ENCODE results near the gene MYO16.

MYO16 gene

GRCh38 chr13:108624979-108625378 lies 4.4 kb upstream of the MYO16 start:
- in situ Hi-C loops (cut with MboI; ENCODE audit: low pct_unique_long_range_greater_than_20kb, low sequenced_read_pairs, unreplicated experiment): no loop called here
- TF ChIP-seq, protein P1, sequence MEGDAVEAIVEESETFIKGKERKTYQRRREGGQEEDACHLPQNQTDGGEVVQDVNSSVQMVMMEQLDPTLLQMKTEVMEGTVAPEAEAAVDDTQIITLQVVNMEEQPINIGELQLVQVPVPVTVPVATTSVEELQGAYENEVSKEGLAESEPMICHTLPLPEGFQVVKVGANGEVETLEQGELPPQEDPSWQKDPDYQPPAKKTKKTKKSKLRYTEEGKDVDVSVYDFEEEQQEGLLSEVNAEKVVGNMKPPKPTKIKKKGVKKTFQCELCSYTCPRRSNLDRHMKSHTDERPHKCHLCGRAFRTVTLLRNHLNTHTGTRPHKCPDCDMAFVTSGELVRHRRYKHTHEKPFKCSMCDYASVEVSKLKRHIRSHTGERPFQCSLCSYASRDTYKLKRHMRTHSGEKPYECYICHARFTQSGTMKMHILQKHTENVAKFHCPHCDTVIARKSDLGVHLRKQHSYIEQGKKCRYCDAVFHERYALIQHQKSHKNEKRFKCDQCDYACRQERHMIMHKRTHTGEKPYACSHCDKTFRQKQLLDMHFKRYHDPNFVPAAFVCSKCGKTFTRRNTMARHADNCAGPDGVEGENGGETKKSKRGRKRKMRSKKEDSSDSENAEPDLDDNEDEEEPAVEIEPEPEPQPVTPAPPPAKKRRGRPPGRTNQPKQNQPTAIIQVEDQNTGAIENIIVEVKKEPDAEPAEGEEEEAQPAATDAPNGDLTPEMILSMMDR (IDR thresholded peaks at IDR 0.05; ENCODE audit: extremely low read depth, insufficient read depth, missing control alignments): no peak
- DNase-seq (ENCODE audit: low spot score): no peak

- no peak for DNase-seq (ENCODE audit: low spot score)
- in situ Hi-C loops (cut with MboI; ENCODE audit: low pct_unique_long_range_greater_than_20kb, low sequenced_read_pairs, unreplicated experiment): no loop called here
- TF ChIP-seq, protein P1 (IDR thresholded peaks at IDR 0.05; ENCODE audit: extremely low read depth, insufficient read depth, missing control alignments): no peak
These were observed 577 bp downstream of the MYO16 start for GRCh38 chr13:108629988-108630387.

DNA sequence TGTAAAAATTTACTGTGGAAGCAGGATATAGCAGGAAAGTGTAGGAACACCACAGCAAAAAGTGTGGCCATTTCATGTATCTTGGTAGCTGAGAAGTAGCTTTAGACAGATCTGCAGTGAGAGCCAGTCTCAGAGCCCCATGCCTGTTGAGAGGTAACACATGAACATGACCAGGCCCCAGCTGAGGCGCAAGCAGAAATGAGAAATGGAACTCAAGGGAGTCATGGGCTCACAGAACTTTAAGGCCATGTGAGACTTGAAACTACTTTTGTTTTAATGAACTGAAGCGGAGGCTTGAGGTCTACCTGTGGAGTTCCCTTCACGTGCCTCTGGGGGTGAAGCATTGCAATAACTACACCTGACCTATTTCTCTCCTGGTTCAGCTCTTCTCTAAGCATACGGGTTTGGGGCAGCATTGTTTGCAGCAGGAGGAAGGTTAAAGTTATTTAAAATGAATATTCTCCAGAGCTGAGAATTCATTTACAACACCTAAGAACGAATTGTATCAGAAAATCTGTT lies 3.3 kb downstream of the MYO16 start:
- in situ Hi-C loops (cut with MboI; ENCODE audit: low pct_unique_long_range_greater_than_20kb, low sequenced_read_pairs, unreplicated experiment): no loop called here
- TF ChIP-seq, protein P1 (IDR thresholded peaks at IDR 0.05; ENCODE audit: extremely low read depth, insufficient read depth, missing control alignments): no peak
- no peak for DNase-seq (ENCODE audit: low spot score)

GRCh38 chr13:108638901-108639300 lies 9.5 kb downstream of the MYO16 start:
- in situ Hi-C loops (cut with MboI; ENCODE audit: low pct_unique_long_range_greater_than_20kb, low sequenced_read_pairs, unreplicated experiment): no loop called here
- no peak for DNase-seq (ENCODE audit: low spot score)
- TF ChIP-seq, protein P1 (IDR thresholded peaks at IDR 0.05; ENCODE audit: extremely low read depth, insufficient read depth, missing control alignments): no peak

DNA sequence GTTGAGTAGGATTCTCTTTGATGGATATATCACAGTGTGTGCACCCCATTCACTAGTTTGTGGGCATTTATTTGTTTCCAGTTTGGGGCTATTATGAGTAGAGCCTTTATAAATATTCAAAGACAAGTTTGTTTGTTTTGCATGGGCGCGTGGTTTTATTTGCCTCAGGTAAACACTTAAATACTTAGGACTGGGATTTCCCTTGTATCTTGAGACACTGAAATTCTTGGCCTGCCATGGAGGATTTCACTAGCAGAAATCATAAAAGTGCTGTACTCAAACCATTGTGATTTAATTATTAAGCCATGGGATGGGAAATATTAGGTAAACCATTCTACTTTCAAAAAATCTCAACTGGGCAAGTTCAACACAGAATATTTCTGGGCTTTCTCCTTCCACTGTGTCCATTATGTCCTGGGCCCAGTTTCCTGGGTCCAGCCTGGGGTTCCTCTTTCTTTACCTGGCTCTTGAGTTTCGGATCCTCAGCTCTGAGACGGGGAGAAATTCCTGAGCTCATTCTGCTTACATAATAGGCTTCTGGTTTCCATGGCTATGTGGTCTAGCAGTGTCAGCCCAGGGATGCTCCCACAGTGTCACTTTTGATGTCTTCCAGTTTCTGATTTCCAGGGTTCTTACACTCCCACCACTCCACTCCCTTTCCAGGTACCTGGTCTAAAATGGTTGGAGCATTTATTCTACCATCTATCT lies 14.4 kb downstream of the MYO16 start:
- TF ChIP-seq, protein P1 (IDR thresholded peaks at IDR 0.05; ENCODE audit: extremely low read depth, insufficient read depth, missing control alignments): no peak
- in situ Hi-C loops (cut with MboI; ENCODE audit: low pct_unique_long_range_greater_than_20kb, low sequenced_read_pairs, unreplicated experiment): no loop called here
- no peak for DNase-seq (ENCODE audit: low spot score)

GRCh38 chr13:108645376-108645775 lies 16.0 kb downstream of the MYO16 start:
- no peak for DNase-seq (ENCODE audit: low spot score)
- in situ Hi-C loops (cut with MboI; ENCODE audit: low pct_unique_long_range_greater_than_20kb, low sequenced_read_pairs, unreplicated experiment): no loop called here
- TF ChIP-seq, protein P1 (IDR thresholded peaks at IDR 0.05; ENCODE audit: extremely low read depth, insufficient read depth, missing control alignments): no peak

Data from GM13977 (cell line).